Choroid plexus epithelial cell (primary cell): Measurements from ENCODE around the gene ESYT2.

Experiments
- DNase-seq: peaks from one replicate; pipeline ENCODE4 v3.0.0-alpha.2; 2010; ENCODE audit warnings: low read depth
- H3K4me3 ChIP-seq: 2 replicates; pipeline ENCODE4 v1.5.1; 2011; ENCODE audit warnings: low read depth, mild to moderate bottlenecking, control low read depth, low read length, moderate library complexity
- CTCF ChIP-seq: conservative IDR thresholded peaks from 2 replicates; pipeline ENCODE4 v1.5.1; 2011; ENCODE audit warnings: low read depth, mild to moderate bottlenecking, control low read depth, inconsistent platforms, low read length, moderate library complexity

The ESYT2 gene

GRCh38 chr7:158796667-158797066 is 32.6 kb downstream of the ESYT2 start:
- no peak overlapping the region for H3K4me3 ChIP-seq
- no peak for DNase-seq
- no peak for TF ChIP-seq CTCF

- no peak overlapping the region for H3K4me3 ChIP-seq
- no peak for DNase-seq
- no peak for TF ChIP-seq CTCF
Measured at GRCh38 chr7:158795272-158795671, 34.0 kb downstream of the ESYT2 start.

DNA sequence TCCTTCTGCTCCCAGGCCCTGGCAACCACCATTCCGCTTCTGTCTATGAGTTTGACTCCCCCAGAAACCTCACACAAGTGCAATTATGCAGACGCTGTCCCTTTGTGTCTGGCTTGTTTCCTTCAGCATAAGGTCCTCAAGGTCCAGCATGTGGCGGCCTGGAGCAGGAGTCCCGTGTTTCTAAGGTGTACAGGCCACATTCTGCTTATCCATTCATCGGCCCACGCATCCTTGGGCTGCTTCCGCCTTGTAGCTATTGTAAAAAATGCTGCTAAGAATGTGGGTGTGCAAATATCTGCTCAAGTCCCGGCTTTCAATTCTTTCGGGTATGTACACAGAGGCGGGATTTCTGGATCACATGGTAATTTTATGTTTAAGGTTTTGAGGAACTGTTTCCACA is 38.2 kb downstream of the ESYT2 start:
- TF ChIP-seq CTCF = no peak
- no peak overlapping the region for H3K4me3 ChIP-seq
- DNase-seq = no peak

DNA sequence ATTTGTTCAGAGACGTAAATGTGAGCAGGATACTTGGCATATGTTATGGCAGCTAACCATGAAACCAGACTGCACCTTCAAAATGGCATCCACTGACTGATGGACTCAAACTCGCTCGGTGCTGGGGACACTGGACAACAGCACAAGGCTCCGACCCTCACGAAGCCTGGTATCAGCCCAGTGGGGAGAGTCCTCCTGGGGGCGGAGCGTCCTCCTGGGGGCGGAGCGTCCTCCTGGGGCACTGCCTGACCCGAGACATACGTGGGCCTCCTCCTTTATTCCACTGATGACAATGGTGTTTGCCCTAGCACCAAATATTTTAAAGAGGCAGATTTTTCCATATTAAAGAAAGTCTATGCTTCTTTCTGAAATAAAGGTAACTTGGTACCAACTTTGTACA is 39.5 kb downstream of the ESYT2 start:
- no peak for TF ChIP-seq CTCF
- DNase-seq = no peak
- no peak overlapping the region for H3K4me3 ChIP-seq

- no peak for TF ChIP-seq CTCF
- no peak for DNase-seq
- H3K4me3 ChIP-seq = no peak overlapping the region
Measured at GRCh38 chr7:158786898-158787297, 42.4 kb downstream of the ESYT2 start.

GRCh38 chr7:158784270-158784669 is 45.0 kb downstream of the ESYT2 start:
- TF ChIP-seq CTCF = no peak
- no peak overlapping the region for H3K4me3 ChIP-seq
- DNase-seq = peak; percentile 43

GRCh38 chr7:158783595-158783994 is 45.7 kb downstream of the ESYT2 start:
- DNase-seq = no peak
- no peak overlapping the region for H3K4me3 ChIP-seq
- TF ChIP-seq CTCF = no peak
